K562 (cell line): ENCODE results near the gene GDF15. TPM values are rescaled to one million over a fixed set of nuclear protein-coding genes. Genes with fewer than 3 reads are reported as not detected.

ENCODE experiments used
- ATF3 ChIP-seq, 2 experiments: fragments of 450-650 bp in 1 of 2; sonication (generic) in 1 of 2; formaldehyde crosslinking in 1 of 2; IDR thresholded peaks in 1 of 2; conservative IDR thresholded peaks in 1 of 2; 2 replicates each; pipeline versions ENCODE4 v1.6.1 to v1.8.1; 2016 to 2023; ENCODE audit warnings: mild to moderate bottlenecking in 2 of 2, moderate library complexity in 2 of 2, inconsistent platforms in 1 of 2, missing genetic modification reagents in 1 of 2
- ATF7 ChIP-seq: fragments of 450-650 bp; IDR thresholded peaks from 2 replicates; pipeline ENCODE4 v1.7.1; 2014; ENCODE audit warnings: mild to moderate bottlenecking, moderate library complexity
- CBFB ChIP-seq: sonication (generic); formaldehyde crosslinking; IDR thresholded peaks from 2 replicates; pipeline ENCODE4 v1.4.0; 2020; ENCODE audit warnings: mild to moderate bottlenecking, missing genetic modification reagents
- CBX5 ChIP-seq: IDR thresholded peaks from 2 replicates; pipeline ENCODE4 v1.6.1; 2014; ENCODE audit warnings: low read depth, borderline replicate concordance
- E2F3 ChIP-seq: fragments of 250-450 bp; sonication (Bioruptor Pico); IDR thresholded peaks from 2 replicates; pipeline ENCODE4 v1.4.0; 2020; ENCODE audit warnings: mild to moderate bottlenecking
- ETV6 ChIP-seq, 3 experiments: fragments of 150-350 bp in 1 of 3; sonication (generic) in 1 of 3; formaldehyde crosslinking in 1 of 3; IDR thresholded peaks; 2 replicates each; pipeline versions ENCODE4 v1.6.1 to v1.8.0; 2014 to 2022; ENCODE audit warnings: borderline replicate concordance in 2 of 3, low read depth in 2 of 3, antibody characterized with exemption in 1 of 3, low read length in 1 of 3, mild to moderate bottlenecking in 1 of 3, missing genetic modification reagents in 1 of 3
- GTF2A2 ChIP-seq: IDR thresholded peaks from 2 replicates; pipeline ENCODE4 v1.6.1; 2016; ENCODE audit warnings: mild to moderate bottlenecking, missing genetic modification characterization, missing compliant biosample characterization
- HDGF ChIP-seq: fragments of 450-650 bp; IDR thresholded peaks from 2 replicates; pipeline ENCODE4 v1.6.1; 2016
- HOMEZ ChIP-seq: fragments of 250-450 bp; sonication (Bioruptor Pico); IDR thresholded peaks from 2 replicates; pipeline ENCODE4 v1.4.0; 2020; ENCODE audit warnings: mild to moderate bottlenecking, moderate library complexity
- KLF1 ChIP-seq: fragments of 450-650 bp; IDR thresholded peaks from 2 replicates; pipeline ENCODE4 v1.6.1; 2016; ENCODE audit warnings: missing genetic modification characterization, missing compliant biosample characterization
- MLX ChIP-seq, 2 experiments: fragments of 450-650 bp in 1 of 2; sonication (generic) in 1 of 2; formaldehyde crosslinking; conservative IDR thresholded peaks; 2 replicates each; pipeline versions ENCODE4 v1.4.0 to v1.8.1; 2020 to 2022; ENCODE audit warnings: mild to moderate bottlenecking in 1 of 2, missing genetic modification reagents in 1 of 2
- PTRF ChIP-seq: fragments of 450-650 bp; IDR thresholded peaks from 2 replicates; pipeline ENCODE4 v1.6.1; 2016; ENCODE audit warnings: mild to moderate bottlenecking, missing genetic modification characterization, missing compliant biosample characterization
- RBM34 ChIP-seq: fragments of 200-400 bp; formaldehyde crosslinking; IDR thresholded peaks from 2 replicates; pipeline ENCODE4 v1.6.1; 2018; ENCODE audit warnings: low read length, borderline replicate concordance; ENCODE audit not compliant: insufficient read depth
- SNAPC5 ChIP-seq: fragments of 250-450 bp; sonication (Bioruptor Pico); IDR thresholded peaks from 2 replicates; pipeline ENCODE4 v1.8.0; 2021; ENCODE audit warnings: moderate library complexity, mild to moderate bottlenecking, inconsistent platforms
- STAT6 ChIP-seq: sonication (generic); formaldehyde crosslinking; IDR thresholded peaks from 2 replicates; pipeline ENCODE4 v1.8.1; 2023; ENCODE audit warnings: mild to moderate bottlenecking, missing genetic modification reagents
- TCF7L2 ChIP-seq: fragments of 150-350 bp; IDR thresholded peaks from 2 replicates; pipeline ENCODE4 v1.6.1; 2016; ENCODE audit warnings: low read depth, mild to moderate bottlenecking, low read length, moderate library complexity
- XRCC5 ChIP-seq: fragments of 200-400 bp; formaldehyde crosslinking; IDR thresholded peaks from 2 replicates; pipeline ENCODE4 v1.6.1; 2017; ENCODE audit warnings: low read depth, mild to moderate bottlenecking, low read length
- ZBTB8A ChIP-seq: fragments of 450-650 bp; IDR thresholded peaks from 2 replicates; pipeline ENCODE4 v1.6.1; 2018; ENCODE audit warnings: mild to moderate bottlenecking, moderate library complexity; ENCODE audit not compliant: partially characterized antibody
- ZNF57 ChIP-seq: fragments of 450-650 bp; formaldehyde crosslinking; IDR thresholded peaks from 2 replicates; pipeline ENCODE4 v1.4.0; 2020; ENCODE audit warnings: mild to moderate bottlenecking, moderate library complexity
- ZNF699 ChIP-seq: fragments of 250-450 bp; sonication (Bioruptor Pico); IDR thresholded peaks from 2 replicates; pipeline ENCODE4 v1.8.0; 2021; ENCODE audit warnings: mild to moderate bottlenecking, moderate library complexity; ENCODE audit not compliant: insufficient replicate concordance
- polyA plus RNA-seq, 8 experiments: library from polyadenylated mRNA; depleted of rRNA in 4 of 8; stranded (reverse) in 5 of 8; unstranded in 3 of 8; fragments of >200 nt; fragmentation: Nextera tagmentation in 2 of 8; fragmentation: Illumina TruSeq in 1 of 8; extraction: Ambion mirVana in 2 of 8; extraction: Trizol in 1 of 8; gene quantifications; 2 replicates each; pipeline versions ENCODE4 v1.2.1 to v1.2.3, GENCODE V29; 2011 to 2014; ENCODE audit warnings: inconsistent platforms in 1 of 8, missing spikeins in 1 of 8
- total RNA-seq, 7 experiments: library from RNA; depleted of rRNA in 6 of 7; stranded (reverse); fragments of >200 nt in 6 of 7; fragmentation: Illumina TruSeq in 2 of 7; extraction: Trizol in 2 of 7; gene quantifications; 2 replicates each; pipeline versions ENCODE4 v1.2.1 to v1.2.3, GENCODE V29; 2011 to 2021; ENCODE audit warnings: low replicate concordance in 1 of 7

The GDF15 gene
- total and polyA plus RNA-seq, 9 of the 15 experiments (the other 6 are each of a cell fraction or from before 2014, with no cell fraction given), result 2.3 to 82.4 (median 12.5) TPM

GRCh38 chr19:18388100-18388959 lies 2.4 kb downstream of the GDF15 start (continued):
- TF ChIP-seq KLF1 (no peak), ATF3 (IDR thresholded peaks at IDR 0.05) (no peak), ATF3 (CRISPR knock-in tag; conservative IDR thresholded peaks at IDR 0.05) (peak; percentile 30; the same call in 1 of the 2 replicates), ZNF699 (no peak), CBFB (CRISPR knock-in tag) (peak; percentile 96), ETV6 (IDR thresholded peaks at IDR 0.05; ENCODE audit: borderline replicate concordance in 1 of 2, low read depth in 2 of 2, low read length in 1 of 2) (peak in 1 of 2 experiments; percentile 35; a peak in 1 of 4 replicates), ETV6 (CRISPR knock-in tag; IDR thresholded peaks at IDR 0.05; ENCODE audit: borderline replicate concordance) (no peak; the same call in none of the 2 replicates), PTRF (tag) (no peak), GTF2A2 (no peak), MLX (CRISPR knock-in tag; conservative IDR thresholded peaks at IDR 0.05) (no peak), ZBTB8A (no peak), XRCC5 (peak; percentile 61; the same call in 1 of the 2 replicates), HDGF (peak; percentile 42; the same call in 1 of the 2 replicates), TCF7L2 (no peak), SNAPC5 (CRISPR knock-in tag) (no peak), ZNF57 (CRISPR knock-in tag) (peak; percentile 75; the same call in 1 of the 2 replicates), RBM34 (no peak; the same call in 1 of the 2 replicates), CBX5 (peak; percentile 57; the same call in 1 of the 2 replicates), HOMEZ (CRISPR knock-in tag) (0 out of 2 replicates have a peak, but pooled peaks have one; percentile 63), STAT6 (CRISPR knock-in tag) (peak; percentile 45; the same call in 1 of the 2 replicates), E2F3 (CRISPR knock-in tag) (0 out of 2 replicates have a peak, but pooled peaks have one; percentile 21), ATF7 (peak; percentile 63)
